HepG2 (cell line): ENCODE measurements around the gene GNAI2. TPM values are rescaled to one million over a fixed set of nuclear protein-coding genes. Genes with fewer than 3 reads are reported as not detected.

Source experiments
- ATAC-seq: fragments of 200-7000 bp; cut with Tn5 transposase; 3 replicates; pipeline ENCODE4 v1.9.1; 2020; ENCODE audit warnings: mild to moderate bottlenecking, moderate library complexity
- BruUV-seq: library from RNA; stranded (reverse); fragments of 400-500 nt; replicated peaks from 2 replicates; lab custom pipeline; 2021; lab: Mats Ljungman, UMichigan
- CTCF ChIA-PET: fragments of 300-600 bp; formaldehyde crosslinking; extraction: SDS; loops from one replicate; lab custom pipeline; 2021; ENCODE audit warnings: low total read pairs, inconsistent platforms, low intra/inter-chr PET ratio; lab: Yijun Ruan, JAX
- POLR2A ChIA-PET: fragments of 350-600 bp; sonication (Branson Sonifier 250); formaldehyde crosslinking; loops from one replicate; lab custom pipeline; 2020; ENCODE audit warnings: antibody characterized with exemption, inconsistent platforms; lab: Yijun Ruan, JAX
- DNase-seq: peaks from one replicate; pipeline ENCODE4 v3.0.0-alpha.2; 2015; ENCODE audit warnings: low spot score
- FAIRE-seq: peaks from 3 replicates; lab custom pipeline; 2011; peaks lifted over from hg19 to GRCh38; lab: Jason Lieb, UNC
- H2AFZ ChIP-seq: one replicate; pipeline ENCODE4 v1.6.1; 2011; ENCODE audit warnings: low read length, inconsistent platforms
- H3K27ac ChIP-seq: fragments of 300-600 bp; 3 replicates; pipeline ENCODE4 v1.8.0; 2011; ENCODE audit warnings: mixed run types, mild to moderate bottlenecking, mixed read lengths, low read length, inconsistent platforms; ENCODE audit not compliant: insufficient read depth; ENCODE audit errors: extremely low read length
- H3K27me3 ChIP-seq, 2 experiments: fragments of 200-600 bp in 1 of 2; 2 replicates in 1 of 2; 3 replicates in 1 of 2; pipeline versions ENCODE4 v1.6.0 to v1.8.0; 2011; ENCODE audit warnings: low read length in 2 of 2, mild to moderate bottlenecking in 2 of 2, moderate library complexity in 2 of 2, inconsistent platforms in 1 of 2; ENCODE audit not compliant: insufficient read depth in 2 of 2, control insufficient read depth in 1 of 2
- H3K36me3 ChIP-seq, 2 experiments: fragments of 200-600 bp in 1 of 2; replicated peaks in 1 of 2; 2 replicates in 1 of 2; 3 replicates in 1 of 2; pipeline versions ENCODE4 v1.5.1 to v1.8.0; 2011; ENCODE audit warnings: low read length in 2 of 2, inconsistent platforms in 1 of 2; ENCODE audit not compliant: insufficient read depth in 2 of 2, control insufficient read depth in 1 of 2
- H3K4me1 ChIP-seq: 2 replicates; pipeline ENCODE4 v1.5.1; 2012; ENCODE audit warnings: low read length, inconsistent platforms; ENCODE audit not compliant: insufficient read depth
- H3K4me2 ChIP-seq: 2 replicates; pipeline ENCODE4 v1.6.0; 2011; ENCODE audit warnings: low read depth, low read length, inconsistent platforms
- H3K4me3 ChIP-seq, 3 experiments: fragments of 200-600 bp in 1 of 3; sonication (generic), shearing (Covaris generic) in 1 of 3; replicated peaks in 1 of 3; 2 replicates each; pipeline ENCODE4 v1.5.1; 2011 to 2016; ENCODE audit warnings: low read length in 3 of 3, inconsistent platforms in 2 of 3, low read depth in 2 of 3, mild to moderate bottlenecking in 2 of 3, control low read depth in 1 of 3, mixed read lengths in 1 of 3; ENCODE audit not compliant: insufficient read depth in 1 of 3
- H3K79me2 ChIP-seq: one replicate; pipeline ENCODE4 v1.6.1; 2011; ENCODE audit warnings: low read length, inconsistent platforms; ENCODE audit not compliant: insufficient read depth
- H3K9ac ChIP-seq: 2 replicates; pipeline ENCODE4 v1.6.0; 2011; ENCODE audit warnings: mild to moderate bottlenecking, low read depth, low read length, inconsistent platforms; ENCODE audit not compliant: insufficient read depth
- H3K9me3 ChIP-seq: 2 replicates; pipeline ENCODE4 v1.5.1; 2012; ENCODE audit warnings: mild to moderate bottlenecking, low read length
- H4K20me1 ChIP-seq: 2 replicates; pipeline ENCODE4 v1.6.0; 2011; ENCODE audit warnings: inconsistent platforms, mild to moderate bottlenecking, low read length, moderate library complexity; ENCODE audit not compliant: insufficient read depth
- ARNT ChIP-seq: fragments of 450-650 bp; IDR thresholded peaks from 2 replicates; pipeline ENCODE4 v1.6.1; 2017
- EEA1 ChIP-seq: sonication (generic); formaldehyde crosslinking; IDR thresholded peaks from 2 replicates; pipeline ENCODE4 v1.5.1; 2020; ENCODE audit warnings: mild to moderate bottlenecking, missing genetic modification reagents, borderline replicate concordance
- HBP1 ChIP-seq: IDR thresholded peaks from 2 replicates; pipeline ENCODE4 v1.6.1; 2016; ENCODE audit warnings: low read depth, control low read depth
- HMG20A ChIP-seq: IDR thresholded peaks from 2 replicates; pipeline ENCODE4 v1.6.1; 2016; ENCODE audit warnings: borderline replicate concordance
- LBX2 ChIP-seq: sonication (generic); formaldehyde crosslinking; IDR thresholded peaks from 2 replicates; pipeline ENCODE4 v1.5.0; 2020; ENCODE audit warnings: missing genetic modification reagents, mild to moderate bottlenecking, borderline replicate concordance
- PAWR ChIP-seq: sonication (generic); formaldehyde crosslinking; IDR thresholded peaks from 2 replicates; pipeline ENCODE4 v1.4.0; 2020; ENCODE audit warnings: missing genetic modification reagents, mild to moderate bottlenecking, borderline replicate concordance
- RBFOX2 ChIP-seq: fragments of 200-400 bp; formaldehyde crosslinking; IDR thresholded peaks from 2 replicates; pipeline ENCODE4 v1.6.1; 2017; ENCODE audit warnings: low read depth, mild to moderate bottlenecking, low read length
- USF2 ChIP-seq, 2 experiments: sonication (generic) in 1 of 2; formaldehyde crosslinking in 1 of 2; IDR thresholded peaks; 2 replicates each; pipeline versions ENCODE4 v1.5.1 to v1.6.1; 2011 to 2020; ENCODE audit warnings: borderline replicate concordance in 1 of 2, low read depth in 1 of 2, low read length in 1 of 2, mild to moderate bottlenecking in 1 of 2, missing genetic modification reagents in 1 of 2, moderate library complexity in 1 of 2
- ZBTB38 ChIP-seq: sonication (generic); formaldehyde crosslinking; IDR thresholded peaks from 2 replicates; pipeline ENCODE4 v1.5.1; 2020; ENCODE audit warnings: mild to moderate bottlenecking, missing genetic modification reagents
- ZHX2 ChIP-seq, 2 experiments: sonication (generic) in 1 of 2; formaldehyde crosslinking in 1 of 2; IDR thresholded peaks; 2 replicates each; pipeline versions ENCODE4 v1.6.1 to v1.9.0; 2014 to 2022; ENCODE audit warnings: antibody characterized with exemption in 1 of 2, borderline replicate concordance in 1 of 2, inconsistent platforms in 1 of 2, low read depth in 1 of 2, missing genetic modification reagents in 1 of 2
- ZNF777 ChIP-seq: sonication (generic); formaldehyde crosslinking; IDR thresholded peaks from 2 replicates; pipeline ENCODE4 v1.4.0; 2020; ENCODE audit warnings: missing genetic modification reagents
- ZNF841 ChIP-seq: sonication (generic); formaldehyde crosslinking; IDR thresholded peaks from 2 replicates; pipeline ENCODE4 v1.8.1; 2023; ENCODE audit warnings: missing genetic modification reagents, borderline replicate concordance
- WGBS: methylation state at CpG from one replicate; pipeline ENCODE4 v1.1.6; 2017; ENCODE audit warnings: low lambda C conversion rate; 5-methylcytosine and 5-hydroxymethylcytosine counted together
- in situ Hi-C: cut with HindIII; loops from 2 replicates; pipeline ENCODE4 v1.10.0; 2017; ENCODE audit warnings: low pct_unique_long_range_greater_than_20kb; ENCODE audit not compliant: extremely low pct_ligation_motif_present
- intact Hi-C: fragments of 100-400 bp; cut with micrococcal nuclease; formaldehyde crosslinking; loops from one replicate; pipeline ENCODE4 v1.10.0; 2022; ENCODE audit not compliant: unreplicated experiment
- polyA plus RNA-seq, 8 experiments: library from polyadenylated mRNA; depleted of rRNA in 3 of 8; stranded (reverse) in 7 of 8; unstranded in 1 of 8; fragments of >200 nt; fragmentation: Illumina TruSeq in 4 of 8; extraction: Trizol in 4 of 8; gene quantifications; 2 replicates each; pipeline versions ENCODE4 v1.2.1 to v1.2.3, GENCODE V29; 2011 to 2016; ENCODE audit warnings: low read depth in 4 of 8, missing spikeins in 1 of 8, mixed read lengths in 1 of 8; ENCODE audit not compliant: insufficient read depth in 1 of 8
- total RNA-seq, 5 experiments: library from RNA; depleted of rRNA; stranded (reverse); fragments of >200 nt; fragmentation: Illumina TruSeq; extraction: Trizol; gene quantifications; 2 replicates each; pipeline ENCODE4 v1.2.3, GENCODE V29; 2016; ENCODE audit warnings: low read depth in 1 of 5

The GNAI2 gene
- total and polyA plus RNA-seq, 2 of the 13 experiments (the other 11 are each of a cell fraction or from before 2014, with no cell fraction given): 51.1 to 66.2 TPM

DNA sequence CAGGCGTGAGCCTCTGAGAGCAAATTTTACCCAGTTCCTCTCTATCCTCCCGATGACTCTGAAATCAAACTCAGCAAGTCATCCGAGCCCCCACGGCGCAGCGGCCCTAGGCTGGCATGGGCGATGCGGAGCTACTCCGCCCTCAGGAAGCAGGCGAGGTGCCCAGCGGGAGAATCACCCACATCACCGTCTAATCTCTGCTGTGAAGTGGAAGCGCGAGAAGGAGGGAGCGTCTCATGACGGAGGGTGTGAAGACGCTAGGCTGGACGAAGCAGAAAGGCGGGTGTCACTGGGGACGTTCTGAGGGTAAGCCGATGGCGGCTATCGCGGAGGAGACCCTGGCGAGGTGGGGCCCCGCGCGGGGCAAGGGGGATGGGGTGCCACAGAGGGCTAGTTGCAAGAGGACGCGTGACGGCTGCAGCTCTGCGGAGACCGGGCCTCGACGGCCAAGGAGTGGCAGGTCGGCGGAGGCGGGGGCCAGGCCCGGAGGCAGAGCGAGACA is 9.1 kb upstream of the GNAI2 start:
- DNase-seq (no peak), FAIRE-seq (no peak), ATAC-seq (no peak)
- WGBS: 67% methylated on average over 24 of the region's 40 CpGs
- no peaks in the 10 kb centered on the region for H4K20me1 ChIP-seq
- H3K79me2 ChIP-seq: no peaks in the 10 kb centered on the region
- no TSS peak for BruUV-seq
- H2AFZ ChIP-seq: peak overlapping the region; percentile 28
- in situ Hi-C loops: loop anchor here (5.0 kb wide), 2 partner anchors 35 to 45 kb away; partner anchors contain the start of gene GNAT1
- no peaks in the 10 kb centered on the region for H3K27me3 ChIP-seq
- H3K36me3 ChIP-seq: no peaks in the 10 kb centered on the region
- peaks cover 79% of the 10 kb centered on the region for H3K4me1 ChIP-seq
- no peaks in the 10 kb centered on the region for H3K9me3 ChIP-seq
- H3K27ac ChIP-seq: no peak overlapping the region
- POLR2A ChIA-PET: interaction anchor here (1.4 to 7.3 kb wide), 8 partner anchors 9 to 44 kb away, joined by 4 to 117 read pairs (median 12); partner anchors contain the start of genes GNAI2 and SEMA3B
- peak overlapping the region; percentile 73 for H3K4me2 ChIP-seq
- peak overlapping the region; percentile 37; the same call in 1 of the 2 replicates for H3K9ac ChIP-seq
- H3K4me3 ChIP-seq: peak overlapping the region in 2 of 3 experiments; percentile 58 to 88; a peak in 5 of 6 replicates
- intact Hi-C loops: loop anchor here (1.0 to 5.0 kb wide), 3 partner anchors 19 to 45 kb away; no protein-coding TSS in a partner anchor
- CTCF ChIA-PET: interaction anchor here (1.1 to 9.0 kb wide), 7 partner anchors 17 to 94 kb away, joined by 3 to 265 read pairs (median 26); partner anchors contain the start of gene GNAT1
- TF ChIP-seq EEA1 (CRISPR knock-in tag) (0 out of 2 replicates have a peak, but pooled peaks have one; percentile 36), ZNF777 (CRISPR knock-in tag) (peak; percentile 82), HMG20A (CRISPR knock-in tag) (0 out of 2 replicates have a peak, but pooled peaks have one; percentile 2), RBFOX2 (no peak), HBP1 (no peak), ZBTB38 (CRISPR knock-in tag) (peak; percentile 77), ZHX2 (IDR thresholded peaks at IDR 0.05; ENCODE audit: low read depth) (no peak), ZHX2 (CRISPR knock-in tag; IDR thresholded peaks at IDR 0.05; ENCODE audit: borderline replicate concordance) (no peak), ZNF841 (no peak), LBX2 (peak; percentile 15; the same call in 1 of the 2 replicates), USF2 (IDR thresholded peaks at IDR 0.05; ENCODE audit: low read depth, low read length) (no peak), USF2 (CRISPR knock-in tag; IDR thresholded peaks at IDR 0.05; ENCODE audit: borderline replicate concordance) (no peak), ARNT (no peak), PAWR (CRISPR knock-in tag) (no peak)
